ENCODE data around the gene SHISA5. TPM values are rescaled to one million over a fixed set of nuclear protein-coding genes. Genes with fewer than 3 reads are reported as not detected.
"Not testable (repeated sequence)": the region's sequence is repeated elsewhere in the genome, so short reads cannot be mapped to it uniquely, and the experiment has no call there.

Gene SHISA5
- 10 to 100 TPM; 54.0 to 94.9 TPM for polyA plus RNA-seq

GRCh38 chr3:48504051-48504946 lies at the start of gene SHISA5:
TSS of gene SHISA5 (minus strand) at chr3:48504174. CDS start at chr3:48504094, 80 bp downstream.
- peaks cover 3 to 7% of the 10 kb centered on the region in 2 donors for H3K36me3 ChIP-seq (ENCODE audit: control insufficient read depth in 2 of 2, insufficient read depth in 2 of 2, low read length in 1 of 2)
- peaks cover 13 to 25% of the 10 kb centered on the region in 2 donors for H3K4me1 ChIP-seq (ENCODE audit: control insufficient read depth in 2 of 2, insufficient read depth in 2 of 2, low read length in 1 of 2)
- no peaks in the 10 kb centered on the region for H3K9me3 ChIP-seq (ENCODE audit: control insufficient read depth in 2 of 2, insufficient read depth in 1 of 2, low read depth in 1 of 2, low read length in 1 of 2)
- H3K27me3 ChIP-seq (ENCODE audit: control insufficient read depth in 1 of 2, insufficient read depth in 2 of 2, low read length in 2 of 2) = no peaks in the 10 kb centered on the region
- 2% methylated on average over 59 to 66 of the region's 66 CpGs for WGBS, 2 donors
- peak within 1 kb of the TSS; percentile 69 to 82 for H3K4me3 ChIP-seq (ENCODE audit: low read depth in 1 of 2, low read length in 2 of 2)
- peak within 1 kb of the TSS; percentile 96 to 98 for H3K27ac ChIP-seq (ENCODE audit: low read depth in 2 of 2, low read length in 1 of 2)

- H3K4me1 ChIP-seq (ENCODE audit: control insufficient read depth in 2 of 2, insufficient read depth in 2 of 2, low read length in 1 of 2) = peaks cover 0 to 3% of the 10 kb centered on the region in 2 donors
- H3K4me3 ChIP-seq (ENCODE audit: low read depth in 1 of 2, low read length in 2 of 2) = no peak overlapping the region
These were observed 49.4 kb upstream of the SHISA5 start for GRCh38 chr3:48553361-48553760.

GRCh38 chr3:48552111-48552951 lies 48.4 kb upstream of the SHISA5 start:
- Histone ChIP-seq H3K9me3 (ENCODE audit: control insufficient read depth in 2 of 2, insufficient read depth in 1 of 2, low read depth in 1 of 2, low read length in 1 of 2) (no peaks in the 10 kb centered on the region), H3K27me3 (ENCODE audit: control insufficient read depth in 1 of 2, insufficient read depth in 2 of 2, low read length in 2 of 2) (no peaks in the 10 kb centered on the region), H3K36me3 (ENCODE audit: control insufficient read depth in 2 of 2, insufficient read depth in 2 of 2, low read length in 1 of 2) (peaks cover 2 to 6% of the 10 kb centered on the region in 2 donors), H3K4me3 (ENCODE audit: low read depth in 1 of 2, low read length in 2 of 2) (no peak overlapping the region), H3K4me1 (ENCODE audit: control insufficient read depth in 2 of 2, insufficient read depth in 2 of 2, low read length in 1 of 2) (peaks cover 0 to 3% of the 10 kb centered on the region in 2 donors), H3K27ac (ENCODE audit: low read depth in 2 of 2, low read length in 1 of 2) (no peak overlapping the region)
- 73 to 85% methylated on average over 14 of the region's 14 CpGs for WGBS, 2 donors

More at GRCh38 chr3:48553361-48553760, 49.4 kb upstream of the SHISA5 start:
- peaks cover 2 to 6% of the 10 kb centered on the region in 2 donors for H3K36me3 ChIP-seq (ENCODE audit: control insufficient read depth in 2 of 2, insufficient read depth in 2 of 2, low read length in 1 of 2)
- WGBS, 2 donors = 84 to 90% methylated on average over 5 of the region's 5 CpGs
- H3K27ac ChIP-seq (ENCODE audit: low read depth in 2 of 2, low read length in 1 of 2) = no peak overlapping the region
- no peaks in the 10 kb centered on the region for H3K9me3 ChIP-seq (ENCODE audit: control insufficient read depth in 2 of 2, insufficient read depth in 1 of 2, low read depth in 1 of 2, low read length in 1 of 2)
- H3K27me3 ChIP-seq (ENCODE audit: control insufficient read depth in 1 of 2, insufficient read depth in 2 of 2, low read length in 2 of 2) = no peaks in the 10 kb centered on the region

- H3K27me3 ChIP-seq (ENCODE audit: control insufficient read depth in 1 of 2, insufficient read depth in 2 of 2, low read length in 2 of 2); H3K27ac ChIP-seq (ENCODE audit: low read depth in 2 of 2, low read length in 1 of 2): not testable (repeated sequence)
- WGBS, 2 donors = 85 to 89% methylated on average over 7 of the region's 7 CpGs
These were observed 47.7 kb upstream of the SHISA5 start for GRCh38 chr3:48551651-48552050.

GRCh38 chr3:48548729-48549705 lies 45.0 kb upstream of the SHISA5 start:
- H3K27me3 ChIP-seq (ENCODE audit: control insufficient read depth in 1 of 2, insufficient read depth in 2 of 2, low read length in 2 of 2) = no peaks in the 10 kb centered on the region
- H3K4me3 ChIP-seq (ENCODE audit: low read depth in 1 of 2, low read length in 2 of 2) = no peak overlapping the region
- no peaks in the 10 kb centered on the region for H3K4me1 ChIP-seq (ENCODE audit: control insufficient read depth in 2 of 2, insufficient read depth in 2 of 2, low read length in 1 of 2)
- no peaks in the 10 kb centered on the region for H3K9me3 ChIP-seq (ENCODE audit: control insufficient read depth in 2 of 2, insufficient read depth in 1 of 2, low read depth in 1 of 2, low read length in 1 of 2)
- H3K27ac ChIP-seq (ENCODE audit: low read depth in 2 of 2, low read length in 1 of 2) = no peak overlapping the region
- H3K36me3 ChIP-seq (ENCODE audit: control insufficient read depth in 2 of 2, insufficient read depth in 2 of 2, low read length in 1 of 2) = peaks cover 2 to 7% of the 10 kb centered on the region in 2 donors
- WGBS, 2 donors = 63 to 64% methylated on average over 10 of the region's 10 CpGs

More at GRCh38 chr3:48551651-48552050, 47.7 kb upstream of the SHISA5 start:
- H3K4me3 ChIP-seq (ENCODE audit: low read depth in 1 of 2, low read length in 2 of 2); H3K9me3 ChIP-seq (ENCODE audit: control insufficient read depth in 2 of 2, insufficient read depth in 1 of 2, low read depth in 1 of 2, low read length in 1 of 2); H3K4me1 ChIP-seq (ENCODE audit: control insufficient read depth in 2 of 2, insufficient read depth in 2 of 2, low read length in 1 of 2); H3K36me3 ChIP-seq (ENCODE audit: control insufficient read depth in 2 of 2, insufficient read depth in 2 of 2, low read length in 1 of 2): not testable (repeated sequence)

- Histone ChIP-seq H3K9me3 (ENCODE audit: control insufficient read depth in 2 of 2, insufficient read depth in 1 of 2, low read depth in 1 of 2, low read length in 1 of 2) (no peaks in the 10 kb centered on the region), H3K4me1 (ENCODE audit: control insufficient read depth in 2 of 2, insufficient read depth in 2 of 2, low read length in 1 of 2) (no peaks in the 10 kb centered on the region), H3K4me3 (ENCODE audit: low read depth in 1 of 2, low read length in 2 of 2) (no peak overlapping the region), H3K27ac (ENCODE audit: low read depth in 2 of 2, low read length in 1 of 2) (no peak overlapping the region), H3K36me3 (ENCODE audit: control insufficient read depth in 2 of 2, insufficient read depth in 2 of 2, low read length in 1 of 2) (peaks cover 2 to 5% of the 10 kb centered on the region in 2 donors), H3K27me3 (ENCODE audit: control insufficient read depth in 1 of 2, insufficient read depth in 2 of 2, low read length in 2 of 2) (no peaks in the 10 kb centered on the region)
- 80 to 81% methylated on average over 5 of the region's 5 CpGs for WGBS, 2 donors
These were observed 44.2 kb upstream of the SHISA5 start for GRCh38 chr3:48548126-48548525.

GRCh38 chr3:48546203-48546829 lies 42.3 kb upstream of the SHISA5 start:
- Histone ChIP-seq H3K27ac (ENCODE audit: low read depth in 2 of 2, low read length in 1 of 2) (no peak overlapping the region), H3K36me3 (ENCODE audit: control insufficient read depth in 2 of 2, insufficient read depth in 2 of 2, low read length in 1 of 2) (peaks cover 2% of the 10 kb centered on the region in 2 donors), H3K27me3 (ENCODE audit: control insufficient read depth in 1 of 2, insufficient read depth in 2 of 2, low read length in 2 of 2) (no peaks in the 10 kb centered on the region), H3K9me3 (ENCODE audit: control insufficient read depth in 2 of 2, insufficient read depth in 1 of 2, low read depth in 1 of 2, low read length in 1 of 2) (no peaks in the 10 kb centered on the region), H3K4me1 (ENCODE audit: control insufficient read depth in 2 of 2, insufficient read depth in 2 of 2, low read length in 1 of 2) (no peaks in the 10 kb centered on the region), H3K4me3 (ENCODE audit: low read depth in 1 of 2, low read length in 2 of 2) (no peak overlapping the region)
- 73 to 76% methylated on average over 4 of the region's 4 CpGs for WGBS, 2 donors

- Histone ChIP-seq H3K4me1 (ENCODE audit: control insufficient read depth in 2 of 2, insufficient read depth in 2 of 2, low read length in 1 of 2) (no peaks in the 10 kb centered on the region), H3K36me3 (ENCODE audit: control insufficient read depth in 2 of 2, insufficient read depth in 2 of 2, low read length in 1 of 2) (peaks cover 0 to 7% of the 10 kb centered on the region in 2 donors), H3K27me3 (ENCODE audit: control insufficient read depth in 1 of 2, insufficient read depth in 2 of 2, low read length in 2 of 2) (no peaks in the 10 kb centered on the region), H3K27ac (ENCODE audit: low read depth in 2 of 2, low read length in 1 of 2) (no peak overlapping the region), H3K9me3 (ENCODE audit: control insufficient read depth in 2 of 2, insufficient read depth in 1 of 2, low read depth in 1 of 2, low read length in 1 of 2) (no peaks in the 10 kb centered on the region), H3K4me3 (ENCODE audit: low read depth in 1 of 2, low read length in 2 of 2) (no peak overlapping the region)
- 89 to 90% methylated on average over 5 of the region's 5 CpGs for WGBS, 2 donors
These were observed 40.2 kb upstream of the SHISA5 start for GRCh38 chr3:48544141-48544540.

All from esophagus (tissue), 2 donors.